C4-2B (cell line): ENCODE results near the gene TNS1.

ENCODE experiments used
- ZFX ChIP-seq: fragments of 450-650 bp; IDR thresholded peaks from 2 replicates; pipeline ENCODE4 v1.6.1; 2017
- TF ChIP-seq, protein P1 (sequence below): fragments of 450-650 bp; conservative IDR thresholded peaks from 2 replicates; pipeline ENCODE4 v1.5.1; 2017; ENCODE audit warnings: mild to moderate bottlenecking

GRCh38 chr2:217820904-217821303, 181.9 kb downstream of the TNS1 start:
- TF ChIP-seq, protein P1, sequence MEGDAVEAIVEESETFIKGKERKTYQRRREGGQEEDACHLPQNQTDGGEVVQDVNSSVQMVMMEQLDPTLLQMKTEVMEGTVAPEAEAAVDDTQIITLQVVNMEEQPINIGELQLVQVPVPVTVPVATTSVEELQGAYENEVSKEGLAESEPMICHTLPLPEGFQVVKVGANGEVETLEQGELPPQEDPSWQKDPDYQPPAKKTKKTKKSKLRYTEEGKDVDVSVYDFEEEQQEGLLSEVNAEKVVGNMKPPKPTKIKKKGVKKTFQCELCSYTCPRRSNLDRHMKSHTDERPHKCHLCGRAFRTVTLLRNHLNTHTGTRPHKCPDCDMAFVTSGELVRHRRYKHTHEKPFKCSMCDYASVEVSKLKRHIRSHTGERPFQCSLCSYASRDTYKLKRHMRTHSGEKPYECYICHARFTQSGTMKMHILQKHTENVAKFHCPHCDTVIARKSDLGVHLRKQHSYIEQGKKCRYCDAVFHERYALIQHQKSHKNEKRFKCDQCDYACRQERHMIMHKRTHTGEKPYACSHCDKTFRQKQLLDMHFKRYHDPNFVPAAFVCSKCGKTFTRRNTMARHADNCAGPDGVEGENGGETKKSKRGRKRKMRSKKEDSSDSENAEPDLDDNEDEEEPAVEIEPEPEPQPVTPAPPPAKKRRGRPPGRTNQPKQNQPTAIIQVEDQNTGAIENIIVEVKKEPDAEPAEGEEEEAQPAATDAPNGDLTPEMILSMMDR, result no peak
- TF ChIP-seq ZFX, result no peak
